Dedifferentiated amniotic fluid mesenchymal stem cell (primary cell): Measurements from ENCODE around the gene MRPL54.

Source experiments
- DNase-seq: peaks from one replicate; pipeline ENCODE4 v3.0.0-alpha.2; 2016; ENCODE audit errors: extremely low spot score

The MRPL54 gene

DNA sequence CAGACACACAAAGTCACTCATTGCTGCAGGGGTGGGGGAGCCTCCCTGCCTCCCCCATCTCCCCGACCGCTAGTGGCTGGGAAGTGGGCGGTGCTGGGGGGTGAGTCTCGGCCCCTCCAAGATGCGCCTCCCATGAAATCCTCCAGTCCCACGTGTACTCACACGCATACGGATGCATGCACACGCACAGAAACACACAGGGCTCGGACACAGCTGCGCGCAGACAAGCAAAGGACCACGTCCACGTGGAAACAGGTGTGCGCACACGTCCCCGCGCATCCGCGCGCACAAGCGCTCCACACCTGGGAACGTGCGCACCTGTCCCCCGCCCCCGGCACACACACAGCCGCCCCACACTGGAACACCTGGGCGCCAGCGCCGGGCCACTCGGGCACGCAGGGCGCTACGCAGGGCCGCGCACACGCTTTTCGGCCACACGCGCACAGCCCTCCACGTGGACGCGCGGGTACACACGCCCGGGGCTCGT is 23.0 kb downstream of the MRPL54 start:
- no peak for DNase-seq

DNA sequence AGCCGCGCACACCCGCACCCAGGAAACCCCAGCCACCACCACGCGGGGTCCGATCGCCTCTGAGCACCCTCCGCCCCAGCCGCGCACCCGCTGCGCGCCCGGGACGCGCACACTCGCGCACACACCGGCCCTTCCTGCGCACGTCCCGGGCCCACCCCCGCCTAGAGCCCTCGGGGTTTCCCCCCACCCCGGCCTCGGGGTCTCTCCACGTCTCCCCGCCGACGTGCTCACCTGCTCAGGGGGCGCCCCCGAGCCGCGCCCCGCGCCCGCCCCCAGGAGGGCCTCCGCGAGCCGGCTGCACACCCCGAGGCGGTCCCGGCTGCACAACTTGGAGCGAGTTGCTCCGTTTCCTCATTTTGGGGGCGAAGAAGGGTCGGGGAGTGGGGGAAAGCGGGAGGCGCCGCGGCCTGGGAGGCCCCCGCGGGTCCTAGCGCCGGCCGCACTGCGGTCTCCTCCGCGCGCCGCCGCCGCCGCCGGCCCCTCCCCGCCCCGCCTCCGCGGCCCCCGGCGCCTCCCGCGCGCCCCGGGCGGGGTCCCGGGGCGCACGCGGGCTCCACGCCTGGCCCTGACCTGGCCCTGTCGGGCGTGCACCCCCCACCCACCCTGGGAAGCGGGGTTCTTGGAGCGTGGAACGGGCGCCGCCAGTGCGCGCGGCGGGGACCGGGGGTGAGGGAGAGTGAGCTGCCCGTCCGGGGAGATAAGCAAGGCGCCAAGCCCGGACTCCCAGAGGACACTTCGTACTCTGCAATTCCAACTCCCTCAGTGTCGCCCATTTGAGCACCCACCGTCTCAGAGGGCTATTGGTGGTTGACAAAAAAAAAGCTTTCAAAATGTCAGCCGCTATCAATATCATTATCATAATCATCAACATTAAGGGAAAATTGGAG is 23.7 kb downstream of the MRPL54 start, which contains the start of gene MATK:
Gene MATK, minus strand, starts transcription at position 444 of the 887 bp plus-strand sequence. CDS start 1,246 bp downstream, outside the sequence.
- no peak for DNase-seq

DNA sequence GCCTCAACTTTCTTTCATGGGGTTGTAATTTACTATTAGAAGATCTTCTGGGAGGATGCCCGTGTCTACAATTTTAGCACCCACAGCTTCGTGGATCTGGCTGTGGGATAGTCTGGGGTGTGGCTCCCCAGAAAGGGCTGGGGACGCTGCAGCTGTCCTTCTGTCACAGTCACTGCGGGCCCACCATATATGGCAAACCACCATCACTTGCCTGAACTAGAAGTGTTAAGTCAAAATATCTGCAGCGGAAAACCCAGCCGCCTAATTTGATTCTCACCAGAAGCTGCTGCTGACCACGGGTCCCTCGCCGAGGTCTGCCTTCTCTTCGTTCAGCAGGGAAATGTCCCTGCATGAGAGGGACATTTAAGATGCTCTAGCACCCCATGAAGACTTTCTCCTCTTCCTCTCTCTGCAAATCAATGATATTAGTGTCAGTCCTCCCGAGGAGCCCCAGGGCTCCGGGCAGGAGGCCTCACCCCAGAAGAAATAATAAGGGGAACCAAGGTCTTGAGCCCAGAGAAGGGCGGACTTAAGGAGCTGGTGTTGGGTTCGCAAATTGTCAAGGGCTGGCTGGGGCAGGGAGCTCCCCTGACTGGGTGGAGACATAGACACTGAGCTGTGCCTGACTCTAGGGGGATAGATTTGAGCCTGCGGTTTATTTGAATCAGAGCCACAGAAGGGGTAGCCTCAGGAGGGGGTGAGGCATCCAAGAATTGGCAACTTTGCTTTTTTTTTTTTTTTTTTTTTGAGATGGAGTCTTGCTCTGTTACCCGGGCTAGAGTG is 26.7 kb downstream of the MRPL54 start:
- DNase-seq: no peak

DNA sequence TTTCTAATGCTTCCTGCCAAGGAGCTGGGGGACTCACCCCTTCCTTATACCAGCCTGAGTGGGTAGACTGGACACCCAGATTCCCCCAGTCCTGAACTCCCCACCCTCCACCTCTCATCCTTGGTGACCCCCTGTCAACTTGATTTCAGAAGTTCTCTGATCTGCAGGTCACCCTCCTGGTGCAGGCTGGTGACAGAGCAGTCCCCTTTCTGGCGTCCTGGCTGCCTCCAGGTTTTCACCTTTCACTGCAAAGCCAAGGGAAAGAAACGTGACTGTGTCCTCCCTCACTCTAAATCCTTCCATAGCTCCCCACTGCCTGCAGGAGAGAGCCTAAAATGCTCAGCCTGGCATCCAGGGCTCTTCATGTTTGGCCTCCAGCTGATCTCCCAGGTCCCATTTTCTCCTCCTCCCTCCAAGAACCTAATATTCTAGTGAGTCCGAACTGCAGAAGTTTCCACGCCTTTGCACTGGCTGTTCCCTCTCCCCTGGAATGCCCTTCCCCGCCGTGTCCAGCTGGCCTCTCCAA is 27.8 kb downstream of the MRPL54 start:
- DNase-seq: no peak

- DNase-seq: no peak
These were observed 28.5 kb downstream of the MRPL54 start for GRCh38 chr19:3790941-3791340.

DNA sequence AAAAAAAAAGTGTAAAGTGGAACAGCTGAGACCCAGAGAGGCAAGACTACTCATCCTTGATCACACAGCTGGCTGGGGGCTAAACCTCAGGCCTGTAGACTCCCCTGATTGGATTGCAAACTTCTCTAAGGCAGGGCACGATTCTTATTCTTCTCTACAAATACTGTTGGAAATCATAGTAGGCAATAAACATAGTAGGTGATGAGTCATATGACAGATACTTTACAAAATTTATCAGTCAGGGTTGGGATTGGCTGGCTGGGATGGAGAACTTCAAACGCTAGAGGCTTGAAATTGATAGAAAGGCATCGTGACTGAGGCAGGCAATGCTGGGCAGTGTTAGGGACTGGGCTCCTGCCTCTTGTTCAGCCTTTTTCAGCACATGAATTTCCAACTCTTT is 29.6 kb downstream of the MRPL54 start:
- no peak for DNase-seq

DNA sequence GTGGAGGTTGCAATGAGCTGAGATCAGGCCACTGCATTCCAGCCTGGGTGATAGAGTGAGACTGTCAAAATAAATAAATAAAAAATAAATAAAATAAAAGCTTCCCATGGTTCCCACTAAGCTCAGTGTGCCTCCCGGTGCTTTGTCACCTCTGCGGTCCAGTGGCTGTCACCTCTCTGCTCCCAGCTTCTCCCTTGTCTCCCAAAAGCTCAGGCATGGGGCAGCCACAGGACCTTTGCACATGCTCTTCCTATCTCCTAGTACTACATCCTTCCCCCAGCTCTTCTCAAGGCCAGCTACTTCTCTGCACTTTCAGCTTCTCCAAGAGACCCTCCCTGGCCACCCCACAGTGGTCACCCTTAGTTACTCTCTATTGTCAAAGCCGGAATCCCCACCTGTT is 31.3 kb downstream of the MRPL54 start:
- no peak for DNase-seq

DNA sequence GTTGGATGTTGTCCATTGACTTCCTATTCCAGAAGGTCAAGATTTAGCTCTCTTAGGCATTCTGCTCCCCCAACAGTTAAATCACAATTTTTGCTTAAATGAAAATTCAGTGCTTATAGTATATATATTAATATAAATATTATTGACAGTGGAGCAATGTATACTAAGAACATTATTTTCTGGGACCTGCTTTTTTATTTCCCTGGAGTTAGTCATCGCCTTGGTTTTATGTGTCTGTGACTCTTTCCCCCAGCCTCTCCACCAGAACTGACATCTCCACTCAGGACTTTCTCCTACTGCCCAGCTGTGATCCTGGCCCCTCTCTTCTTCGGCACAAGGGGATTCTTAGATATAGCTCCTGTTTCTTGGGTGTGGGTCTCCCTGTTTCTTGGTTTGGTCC is 33.9 kb downstream of the MRPL54 start:
- no peak for DNase-seq

GRCh38 chr19:3798137-3798536 is 35.7 kb downstream of the MRPL54 start:
- no peak for DNase-seq

GRCh38 chr19:3800996-3801395 is 38.5 kb downstream of the MRPL54 start:
- no peak for DNase-seq

- DNase-seq: no peak
These were observed 39.1 kb downstream of the MRPL54 start for GRCh38 chr19:3801412-3802096.

DNA sequence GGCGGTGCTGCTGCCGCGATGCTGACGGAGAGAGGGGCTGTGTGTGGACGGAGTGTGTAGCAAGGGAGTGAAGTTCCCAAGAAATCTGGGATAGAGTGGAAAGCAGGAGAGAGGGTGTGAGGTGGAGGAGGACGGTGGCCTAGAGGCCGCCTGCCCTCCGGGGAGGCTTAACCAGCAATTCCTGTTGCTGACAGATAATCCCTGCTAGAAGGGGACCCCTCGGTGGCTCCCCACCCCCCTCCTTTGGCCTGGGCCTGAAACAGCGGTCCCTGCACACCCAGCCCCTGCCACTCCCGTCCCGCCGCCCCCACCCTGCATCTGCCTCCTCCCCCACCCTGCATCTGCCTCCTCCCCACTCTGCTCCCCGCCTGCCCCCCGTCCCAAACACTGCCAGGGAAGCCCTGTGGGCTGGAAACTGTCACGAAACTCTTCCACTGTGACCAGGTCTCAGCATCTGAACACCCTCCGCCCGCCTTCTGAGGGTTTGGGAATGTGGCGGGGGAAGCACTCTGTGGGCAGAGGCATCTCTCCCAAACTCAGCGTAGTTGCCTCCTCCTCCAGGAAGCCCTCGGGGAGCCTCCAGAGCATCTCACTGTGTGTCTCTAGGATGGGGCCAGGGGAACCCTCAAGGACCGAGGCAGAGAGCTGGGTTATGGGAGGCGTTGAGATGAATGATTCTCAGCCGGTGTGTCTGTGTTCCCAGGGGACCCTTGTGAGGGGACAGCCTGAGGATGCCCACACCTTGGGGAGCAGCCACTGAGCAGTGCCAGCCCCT is 40.8 kb downstream of the MRPL54 start:
- DNase-seq: no peak

DNA sequence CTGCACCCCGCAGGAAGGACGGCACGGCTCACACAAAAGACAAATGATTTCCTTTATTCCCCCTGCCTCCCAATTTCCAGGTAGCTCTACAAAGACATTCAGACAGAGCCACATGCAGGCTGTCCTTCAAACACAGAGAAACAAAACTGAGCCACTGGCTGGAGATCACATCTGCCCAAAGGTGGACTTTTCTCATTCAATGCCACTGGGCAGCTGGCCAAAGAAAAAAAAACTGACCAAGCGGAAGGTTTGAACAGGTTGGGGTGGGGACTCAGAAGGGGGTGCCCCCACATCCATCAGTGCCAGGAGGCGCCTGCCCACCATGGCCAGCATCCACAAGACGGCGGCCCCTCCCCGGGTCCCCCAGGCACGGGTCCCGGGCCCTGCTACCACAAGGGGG is 41.5 kb downstream of the MRPL54 start:
- no peak for DNase-seq

- DNase-seq: no peak
These were observed 41.9 kb downstream of the MRPL54 start for GRCh38 chr19:3804429-3804828.

- DNase-seq: no peak
These were observed 43.4 kb downstream of the MRPL54 start for GRCh38 chr19:3805859-3806258.

- DNase-seq: no peak
These were observed 44.6 kb downstream of the MRPL54 start for GRCh38 chr19:3807131-3807480.

GRCh38 chr19:3807574-3808354 is 45.3 kb downstream of the MRPL54 start:
- no peak for DNase-seq

- no peak for DNase-seq
These were observed 46.1 kb downstream of the MRPL54 start for GRCh38 chr19:3808420-3809143.

GRCh38 chr19:3809881-3810707 is 47.6 kb downstream of the MRPL54 start:
- no peak for DNase-seq
